Measurements from ENCODE around the gene PTPN14. TPM values are rescaled to one million over a fixed set of nuclear protein-coding genes. Genes with fewer than 3 reads are reported as not detected.
A peak's percentile ranks its signal among the peaks of the same experiment; 100 is the strongest.

PTPN14 gene
- polyA plus RNA-seq, 1 experiment, result 34.2 TPM

GRCh38 chr1:214432245-214432644, 119.2 kb downstream of the PTPN14 start:
- Histone ChIP-seq H3K4me3 (ENCODE audit: low read depth, low read length) (no peak overlapping the region), H3K27me3 (ENCODE audit: control insufficient read depth, insufficient read depth, low read length) (no peaks in the 10 kb centered on the region), H3K27ac (ENCODE audit: low read depth, low read length) (no peak overlapping the region), H3K9me3 (ENCODE audit: control insufficient read depth, insufficient read depth, low read length) (no peaks in the 10 kb centered on the region)
- TF ChIP-seq CTCF (IDR thresholded peaks at IDR 0.05; ENCODE audit: low read depth, low read length), result no peak
- POLR2A ChIA-PET, result no interaction called here
- CTCF ChIA-PET, result no interaction called here
- no peak for DNase-seq (ENCODE audit: low read depth, low spot score)

GRCh38 chr1:214429951-214430770, 121.2 kb downstream of the PTPN14 start:
- Histone ChIP-seq H3K4me3 (ENCODE audit: low read depth, low read length) (no peak overlapping the region), H3K27ac (ENCODE audit: low read depth, low read length) (peak overlapping the region; percentile 78), H3K9me3 (ENCODE audit: control insufficient read depth, insufficient read depth, low read length) (no peaks in the 10 kb centered on the region), H3K27me3 (ENCODE audit: control insufficient read depth, insufficient read depth, low read length) (no peaks in the 10 kb centered on the region)
- no peak for DNase-seq (ENCODE audit: low read depth, low spot score)
- no peak for TF ChIP-seq CTCF (IDR thresholded peaks at IDR 0.05; ENCODE audit: low read depth, low read length)
- ChIA-PET CTCF (interaction anchor here (0.6 kb wide), 1 partner anchor 1660 kb away, joined by 4 read pairs; no protein-coding TSS in a partner anchor), POLR2A (no interaction called here)

- CTCF ChIA-PET, result interaction anchor here (0.8 to 1.5 kb wide), 2 partner anchors 95 to 213 kb away, joined by 4 to 6 read pairs; no protein-coding TSS in a partner anchor
- no peaks in the 10 kb centered on the region for H3K27me3 ChIP-seq (ENCODE audit: control insufficient read depth, insufficient read depth, low read length)
- H3K27ac ChIP-seq (ENCODE audit: low read depth, low read length), result peak overlapping the region; percentile 81
- no peaks in the 10 kb centered on the region for H3K9me3 ChIP-seq (ENCODE audit: control insufficient read depth, insufficient read depth, low read length)
- DNase-seq (ENCODE audit: low read depth, low spot score), result peak; percentile 76
- no peak overlapping the region for H3K4me3 ChIP-seq (ENCODE audit: low read depth, low read length)
- POLR2A ChIA-PET, result interaction anchor here (0.9 to 1.0 kb wide), 3 partner anchors 11 to 36 kb away, joined by 3 read pairs; no protein-coding TSS in a partner anchor
- TF ChIP-seq CTCF (IDR thresholded peaks at IDR 0.05; ENCODE audit: low read depth, low read length), result no peak
Observed at GRCh38 chr1:214427871-214428277, 123.5 kb downstream of the PTPN14 start.

- no peaks in the 10 kb centered on the region for H3K27me3 ChIP-seq (ENCODE audit: control insufficient read depth, insufficient read depth, low read length)
- no peak overlapping the region for H3K27ac ChIP-seq (ENCODE audit: low read depth, low read length)
- H3K9me3 ChIP-seq (ENCODE audit: control insufficient read depth, insufficient read depth, low read length), result no peaks in the 10 kb centered on the region
- POLR2A ChIA-PET, result no interaction called here
- H3K4me3 ChIP-seq (ENCODE audit: low read depth, low read length), result no peak overlapping the region
- CTCF ChIA-PET, result no interaction called here
- no peak for TF ChIP-seq CTCF (IDR thresholded peaks at IDR 0.05; ENCODE audit: low read depth, low read length)
- no peak for DNase-seq (ENCODE audit: low read depth, low spot score)
Observed at GRCh38 chr1:214426426-214426812, 125.0 kb downstream of the PTPN14 start.

- H3K27ac ChIP-seq (ENCODE audit: low read depth, low read length), result no peak overlapping the region
- no peak for DNase-seq (ENCODE audit: low read depth, low spot score)
- no peak for TF ChIP-seq CTCF (IDR thresholded peaks at IDR 0.05; ENCODE audit: low read depth, low read length)
- H3K4me3 ChIP-seq (ENCODE audit: low read depth, low read length), result no peak overlapping the region
- CTCF ChIA-PET, result no interaction called here
- H3K9me3 ChIP-seq (ENCODE audit: control insufficient read depth, insufficient read depth, low read length), result no peaks in the 10 kb centered on the region
- no peaks in the 10 kb centered on the region for H3K27me3 ChIP-seq (ENCODE audit: control insufficient read depth, insufficient read depth, low read length)
- POLR2A ChIA-PET, result no interaction called here
Observed at GRCh38 chr1:214425716-214426425, 125.5 kb downstream of the PTPN14 start.

All from AG04450 (cell line).